Activated T-cell treated with anti-CD3 and anti-CD28 coated beads, Interleukin-2, amount 50 U/mL, for 4 hours (primary cell): Measurements from ENCODE around the gene ARRDC3. TPM values are rescaled to one million over a fixed set of nuclear protein-coding genes. Genes with fewer than 3 reads are reported as not detected.

Experiments
- ATAC-seq, 2 donors: fragments of 200-7000 bp; cut with Tn5 transposase; one replicate each; pipeline ENCODE4 v1.10.0; 2021
- DNase-seq: peaks from one replicate; pipeline ENCODE4 v3.0.0-alpha.2; 2020
- H3K27me3 Mint-ChIP-seq: one replicate; pipeline ENCODE4 v1.8.0; 2021; ENCODE audit warnings: low read depth, mixed read lengths
- H3K36me3 Mint-ChIP-seq: one replicate; pipeline ENCODE4 v1.8.0; 2022; ENCODE audit warnings: mixed read lengths; ENCODE audit not compliant: insufficient read depth
- H3K4me1 Mint-ChIP-seq: one replicate; pipeline ENCODE4 v1.8.0; 2021; ENCODE audit warnings: low read depth, mixed read lengths
- H3K4me3 Mint-ChIP-seq: one replicate; pipeline ENCODE4 v1.8.0; 2021; ENCODE audit warnings: mild to moderate bottlenecking, moderate library complexity, mixed read lengths
- H3K9me3 Mint-ChIP-seq: one replicate; pipeline ENCODE4 v1.8.0; 2021; ENCODE audit warnings: mixed read lengths
- total RNA-seq, 3 donors: library from RNA; stranded (reverse); gene quantifications; one replicate each; pipeline ENCODE4 v1.2.1, GENCODE V29; 2021

ARRDC3 gene
- total RNA-seq, 3 donors from 2014 or later: 14.5 to 30.2 (median 24.1) TPM

GRCh38 chr5:91379914-91380490, 3.1 kb downstream of the ARRDC3 start:
- Mint-ChIP-seq H3K27me3 (no peaks in the 10 kb centered on the region), H3K4me1 (peaks cover 44% of the 10 kb centered on the region), H3K36me3 (peaks cover 11% of the 10 kb centered on the region), H3K4me3 (peak overlapping the region; percentile 95), H3K9me3 (no peaks in the 10 kb centered on the region)
- ATAC-seq (peak; percentile 69 to 74), DNase-seq (peak; percentile 92)

GRCh38 chr5:91379246-91379913, 3.7 kb downstream of the ARRDC3 start:
- no peaks in the 10 kb centered on the region for H3K9me3 Mint-ChIP-seq
- H3K4me1 Mint-ChIP-seq: peaks cover 46% of the 10 kb centered on the region
- H3K27me3 Mint-ChIP-seq: no peaks in the 10 kb centered on the region
- ATAC-seq (no peak), DNase-seq (no peak)
- peak overlapping the region; percentile 95 for H3K4me3 Mint-ChIP-seq
- peaks cover 16% of the 10 kb centered on the region for H3K36me3 Mint-ChIP-seq

GRCh38 chr5:91378752-91379211, 4.3 kb downstream of the ARRDC3 start:
- DNase-seq (no peak), ATAC-seq (no peak)
- no peaks in the 10 kb centered on the region for H3K27me3 Mint-ChIP-seq
- peaks cover 43% of the 10 kb centered on the region for H3K4me1 Mint-ChIP-seq
- peak overlapping the region; percentile 95 for H3K4me3 Mint-ChIP-seq
- no peaks in the 10 kb centered on the region for H3K9me3 Mint-ChIP-seq
- H3K36me3 Mint-ChIP-seq: peaks cover 19% of the 10 kb centered on the region

- H3K36me3 Mint-ChIP-seq: peaks cover 48% of the 10 kb centered on the region
- no peaks in the 10 kb centered on the region for H3K9me3 Mint-ChIP-seq
- H3K4me1 Mint-ChIP-seq: peaks cover 57% of the 10 kb centered on the region
- no peak overlapping the region for H3K4me3 Mint-ChIP-seq
- no peak for ATAC-seq
- no peak for DNase-seq
- no peaks in the 10 kb centered on the region for H3K27me3 Mint-ChIP-seq
Measured at GRCh38 chr5:91374893-91375520, 8.1 kb downstream of the ARRDC3 start.

GRCh38 chr5:91373600-91373999, 9.5 kb downstream of the ARRDC3 start:
- ATAC-seq: no peak
- no peaks in the 10 kb centered on the region for H3K27me3 Mint-ChIP-seq
- H3K4me1 Mint-ChIP-seq: peaks cover 51% of the 10 kb centered on the region
- H3K4me3 Mint-ChIP-seq: no peak overlapping the region
- DNase-seq: no peak
- H3K9me3 Mint-ChIP-seq: no peaks in the 10 kb centered on the region
- peaks cover 50% of the 10 kb centered on the region for H3K36me3 Mint-ChIP-seq

GRCh38 chr5:91373006-91373405, 10.1 kb downstream of the ARRDC3 start:
- H3K27me3 Mint-ChIP-seq: no peaks in the 10 kb centered on the region
- H3K4me3 Mint-ChIP-seq: no peak overlapping the region
- H3K4me1 Mint-ChIP-seq: peaks cover 48% of the 10 kb centered on the region
- ATAC-seq (no peak), DNase-seq (no peak)
- peaks cover 55% of the 10 kb centered on the region for H3K36me3 Mint-ChIP-seq
- no peaks in the 10 kb centered on the region for H3K9me3 Mint-ChIP-seq

- ATAC-seq: no peak
- H3K36me3 Mint-ChIP-seq: peaks cover 52% of the 10 kb centered on the region
- DNase-seq: no peak
- peaks cover 23% of the 10 kb centered on the region for H3K4me1 Mint-ChIP-seq
- no peaks in the 10 kb centered on the region for H3K9me3 Mint-ChIP-seq
- no peaks in the 10 kb centered on the region for H3K27me3 Mint-ChIP-seq
- no peak overlapping the region for H3K4me3 Mint-ChIP-seq
Measured at GRCh38 chr5:91369480-91369879, 13.6 kb downstream of the ARRDC3 start.

GRCh38 chr5:91367908-91368648, 15.0 kb downstream of the ARRDC3 start:
- no peak for ATAC-seq
- no peak for DNase-seq
- H3K4me1 Mint-ChIP-seq: peaks cover 15% of the 10 kb centered on the region
- H3K9me3 Mint-ChIP-seq: no peaks in the 10 kb centered on the region
- H3K27me3 Mint-ChIP-seq: no peaks in the 10 kb centered on the region
- peaks cover 43% of the 10 kb centered on the region for H3K36me3 Mint-ChIP-seq
- H3K4me3 Mint-ChIP-seq: no peak overlapping the region

GRCh38 chr5:91367344-91367743, 15.8 kb downstream of the ARRDC3 start:
- Mint-ChIP-seq H3K27me3 (no peaks in the 10 kb centered on the region), H3K4me1 (peaks cover 12% of the 10 kb centered on the region), H3K9me3 (no peaks in the 10 kb centered on the region), H3K4me3 (no peak overlapping the region), H3K36me3 (peaks cover 38% of the 10 kb centered on the region)
- no peak for ATAC-seq
- DNase-seq: no peak

GRCh38 chr5:91366551-91366950, 16.6 kb downstream of the ARRDC3 start:
- Mint-ChIP-seq H3K27me3 (no peaks in the 10 kb centered on the region), H3K4me1 (peaks cover 12% of the 10 kb centered on the region), H3K4me3 (no peak overlapping the region), H3K36me3 (peaks cover 31% of the 10 kb centered on the region), H3K9me3 (peaks cover 4% of the 10 kb centered on the region)
- DNase-seq (no peak), ATAC-seq (no peak)

GRCh38 chr5:91365498-91365897, 17.6 kb downstream of the ARRDC3 start:
- Mint-ChIP-seq H3K4me3 (no peak overlapping the region), H3K4me1 (peaks cover 16% of the 10 kb centered on the region), H3K27me3 (no peaks in the 10 kb centered on the region), H3K9me3 (peaks cover 10% of the 10 kb centered on the region), H3K36me3 (peaks cover 26% of the 10 kb centered on the region)
- no peak for ATAC-seq
- no peak for DNase-seq

- peaks cover 11% of the 10 kb centered on the region for H3K36me3 Mint-ChIP-seq
- DNase-seq (no peak), ATAC-seq (no peak)
- peaks cover 14% of the 10 kb centered on the region for H3K4me1 Mint-ChIP-seq
- no peak overlapping the region for H3K4me3 Mint-ChIP-seq
- H3K27me3 Mint-ChIP-seq: no peaks in the 10 kb centered on the region
- H3K9me3 Mint-ChIP-seq: peaks cover 10% of the 10 kb centered on the region
Measured at GRCh38 chr5:91362935-91363334, 20.2 kb downstream of the ARRDC3 start.

GRCh38 chr5:91361790-91362189, 21.3 kb downstream of the ARRDC3 start:
- no peak for DNase-seq
- Mint-ChIP-seq H3K27me3 (no peaks in the 10 kb centered on the region), H3K9me3 (peaks cover 10% of the 10 kb centered on the region), H3K4me3 (no peak overlapping the region), H3K36me3 (peaks cover 11% of the 10 kb centered on the region), H3K4me1 (peaks cover 14% of the 10 kb centered on the region)
- peak in 1 of 2 donors; percentile 18 for ATAC-seq

GRCh38 chr5:91361055-91361701, 21.9 kb downstream of the ARRDC3 start:
- Mint-ChIP-seq H3K4me1 (peaks cover 14% of the 10 kb centered on the region), H3K36me3 (peaks cover 6% of the 10 kb centered on the region), H3K4me3 (no peak overlapping the region), H3K9me3 (peaks cover 10% of the 10 kb centered on the region), H3K27me3 (no peaks in the 10 kb centered on the region)
- no peak for DNase-seq
- ATAC-seq: peak; percentile 91 to 93
